8988T (cell line): ENCODE results near the gene PELI3.
"Not testable (repeated sequence)": the region's sequence is repeated elsewhere in the genome, so short reads cannot be mapped to it uniquely, and the experiment has no call there.

Source experiments
- DNase-seq: peaks from one replicate; pipeline ENCODE4 v3.0.0; 2011

PELI3 gene

GRCh38 chr11:66447012-66447411 is 19.7 kb upstream of the PELI3 start:
- DNase-seq = no peak

GRCh38 chr11:66448523-66448922 is 18.2 kb upstream of the PELI3 start:
- no peak for DNase-seq

GRCh38 chr11:66450560-66450959 is 16.1 kb upstream of the PELI3 start:
- DNase-seq = no peak

GRCh38 chr11:66451663-66452062 is 15.0 kb upstream of the PELI3 start:
- DNase-seq = no peak

GRCh38 chr11:66454247-66454646 is 12.5 kb upstream of the PELI3 start:
- DNase-seq = no peak

- DNase-seq = no peak
Measured at GRCh38 chr11:66454828-66455227, 11.9 kb upstream of the PELI3 start.

GRCh38 chr11:66457826-66458225 is 8.9 kb upstream of the PELI3 start:
- no peak for DNase-seq

- DNase-seq = no peak
Measured at GRCh38 chr11:66459138-66459778, 7.4 kb upstream of the PELI3 start.

- DNase-seq = no peak
Measured at GRCh38 chr11:66462010-66462409, 4.7 kb upstream of the PELI3 start.

GRCh38 chr11:66462911-66463310 is 3.8 kb upstream of the PELI3 start:
- DNase-seq = no peak

- DNase-seq = not testable (repeated sequence)
Measured at GRCh38 chr11:66464116-66464515, 2.6 kb upstream of the PELI3 start.

- DNase-seq = peak; percentile 7
Measured at GRCh38 chr11:66464916-66465315, 1.8 kb upstream of the PELI3 start.

GRCh38 chr11:66465373-66466224 is 1.1 kb upstream of the PELI3 start:
- peak; percentile 20 for DNase-seq

- peak; percentile 87 for DNase-seq
Measured at GRCh38 chr11:66467034-66467659, 442 bp downstream of the PELI3 start.

GRCh38 chr11:66467756-66468155 is 1.1 kb downstream of the PELI3 start:
- DNase-seq = peak; percentile 47

GRCh38 chr11:66468691-66469090 is 2.0 kb downstream of the PELI3 start:
- DNase-seq = peak; percentile 5

GRCh38 chr11:66469441-66469840 is 2.7 kb downstream of the PELI3 start:
- peak; percentile 21 for DNase-seq

GRCh38 chr11:66470015-66470414 is 3.3 kb downstream of the PELI3 start:
- DNase-seq = peak; percentile 11

GRCh38 chr11:66471142-66471541 is 4.4 kb downstream of the PELI3 start:
- DNase-seq = peak; percentile 11

GRCh38 chr11:66472054-66472453 is 5.3 kb downstream of the PELI3 start:
- DNase-seq = peak; percentile 13

GRCh38 chr11:66473167-66473566 is 6.5 kb downstream of the PELI3 start:
- DNase-seq = no peak

GRCh38 chr11:66473608-66474515 is 7.2 kb downstream of the PELI3 start:
- DNase-seq = no peak
